Left hindlimb (tissue), 1 donor: ENCODE results near the gene SEPTIN3.
"Not testable (repeated sequence)": the region's sequence is repeated elsewhere in the genome, so short reads cannot be mapped to it uniquely, and the experiment has no call there.

Source experiments
- DNase-seq: peaks from one replicate; pipeline ENCODE4 v3.0.0-alpha.2; 2018

Gene SEPTIN3

DNA sequence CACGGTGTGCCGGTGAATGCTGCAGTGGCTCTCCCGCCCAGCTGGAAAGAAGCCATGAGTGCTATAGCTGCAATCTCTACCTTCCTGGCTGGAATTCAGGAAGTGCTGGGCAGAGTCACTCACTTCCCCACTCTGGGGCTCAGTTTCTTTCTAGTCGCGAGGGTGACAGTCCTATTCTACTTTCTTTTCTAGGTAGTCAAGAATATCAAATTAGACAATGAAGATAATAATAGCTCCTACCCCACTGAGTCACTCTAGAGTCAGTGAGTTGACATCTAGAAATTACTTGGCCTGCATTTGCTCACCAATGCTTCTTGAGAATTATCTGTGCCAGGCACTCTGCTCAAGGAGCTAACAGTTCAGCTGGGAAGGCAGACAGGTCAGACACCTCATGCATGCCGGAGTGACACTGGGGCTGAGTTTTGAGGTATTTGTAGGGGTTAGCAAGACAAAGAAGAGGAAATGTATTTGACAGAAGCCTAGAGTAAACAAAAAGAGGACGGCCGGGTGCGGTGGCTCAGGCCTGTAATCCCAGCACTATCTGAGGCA lies 25.5 kb upstream of the SEPTIN3 start:
- DNase-seq: no peak

DNA sequence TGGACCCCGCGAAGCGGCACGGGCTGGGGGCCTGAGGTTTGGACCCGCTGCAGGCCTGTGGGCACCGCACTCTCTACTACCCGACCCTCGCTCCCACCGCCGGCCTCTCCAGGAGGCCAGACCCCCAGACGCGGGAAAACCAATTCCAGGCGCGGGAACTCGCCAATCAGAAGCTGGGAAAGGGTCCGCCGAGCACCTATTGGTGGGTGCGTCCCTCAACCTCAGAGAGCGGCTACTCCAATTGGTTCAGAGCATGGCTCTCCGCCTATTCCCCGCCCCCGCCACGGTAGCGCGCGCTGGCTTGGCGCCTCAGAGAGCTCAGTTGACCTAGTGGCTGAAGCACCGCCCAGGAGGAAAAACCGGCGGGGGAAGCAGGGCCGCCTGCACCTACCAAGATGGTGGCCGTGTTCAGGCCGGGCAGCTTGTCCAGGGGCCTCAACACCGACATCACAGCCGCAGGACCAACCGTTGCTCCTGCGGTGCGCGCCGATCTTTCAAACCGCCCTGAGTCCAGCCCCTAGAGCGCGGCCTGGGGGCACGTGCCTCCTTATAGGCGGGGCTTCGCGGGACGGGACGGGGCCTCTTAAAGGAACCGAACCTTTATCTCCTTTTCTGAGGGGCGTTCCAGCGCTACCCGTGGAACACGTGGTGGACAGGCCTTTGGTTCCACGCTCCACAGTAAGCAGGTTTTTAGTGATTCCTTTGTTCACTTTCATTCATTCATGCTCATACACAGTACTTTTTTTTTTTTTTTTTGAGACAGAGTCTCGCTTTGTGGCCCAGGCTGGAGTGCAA lies 22.4 kb upstream of the SEPTIN3 start, which contains the start of gene CENPM:
CENPM (minus strand) TSS at position 524 of the 795 bp plus-strand sequence; CDS start at position 448, 76 bp downstream.
- peak; percentile 97 for DNase-seq

DNA sequence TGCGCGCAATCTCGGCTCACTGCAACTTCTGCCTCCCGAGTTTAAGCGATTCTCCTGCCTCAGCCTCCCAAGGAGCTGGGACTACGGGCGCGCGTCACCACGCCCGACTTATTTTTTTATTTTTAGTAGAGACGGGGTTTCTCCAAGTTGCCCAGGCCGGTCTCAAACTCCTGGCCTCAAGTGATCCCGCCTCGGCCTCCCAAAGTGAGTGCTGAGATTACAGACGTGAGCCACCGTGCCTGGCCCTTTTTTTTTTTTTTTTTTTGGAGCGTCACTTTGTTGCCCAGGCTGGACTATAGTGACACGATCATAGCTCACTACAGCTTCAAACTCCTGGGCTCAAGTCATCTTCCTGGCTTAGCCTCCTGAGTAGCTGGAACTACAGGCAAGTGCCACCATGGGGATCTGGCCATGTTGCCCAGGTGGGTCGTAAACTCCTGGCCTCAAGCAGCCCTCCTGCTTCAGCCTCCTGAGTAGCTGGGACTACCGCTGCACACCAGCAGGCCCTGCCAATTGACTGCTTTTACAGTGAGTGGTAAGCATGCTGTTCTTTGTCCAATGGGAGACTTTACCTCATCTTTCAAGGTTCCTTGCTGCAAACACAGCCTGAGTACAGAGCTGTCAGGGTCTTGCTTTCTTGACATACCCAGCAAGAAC lies 21.7 kb upstream of the SEPTIN3 start:
- DNase-seq: no peak

DNA sequence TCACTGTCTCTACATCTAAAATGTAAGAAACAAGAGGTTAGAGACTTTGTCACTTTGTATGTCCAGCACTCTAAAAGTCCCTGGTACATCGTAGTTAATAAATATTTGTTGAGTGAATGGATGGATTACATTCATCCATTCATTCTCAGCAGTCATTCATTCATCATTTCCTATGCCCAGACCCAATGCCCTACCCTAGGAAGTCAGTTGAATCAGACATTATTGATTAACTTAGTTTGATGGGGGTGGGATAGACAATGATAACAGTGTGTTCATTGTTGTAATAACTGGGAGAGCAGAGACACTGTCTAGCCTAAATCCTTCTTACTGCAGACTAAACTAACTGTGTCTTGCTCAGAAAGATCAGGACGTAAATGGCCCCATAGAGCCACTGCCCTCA lies 21.1 kb upstream of the SEPTIN3 start:
- DNase-seq: no peak

DNA sequence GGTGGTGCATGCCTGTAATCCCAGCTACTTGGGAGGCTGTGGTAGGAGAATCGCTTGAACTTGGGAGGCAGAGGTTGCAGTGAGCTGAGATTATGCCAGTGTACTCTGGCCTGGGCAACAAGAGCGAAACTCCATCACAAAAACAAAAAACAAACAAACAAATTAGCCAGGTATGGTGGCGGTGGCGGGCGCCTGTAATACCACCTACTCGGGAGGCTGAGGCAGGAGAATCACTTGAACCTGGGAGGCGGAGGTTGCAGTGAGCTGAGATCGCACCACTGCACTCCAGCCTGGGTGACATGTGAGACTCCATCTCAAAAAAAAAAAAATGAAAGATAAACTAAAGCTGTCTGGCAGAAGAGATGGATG lies 20.3 kb upstream of the SEPTIN3 start:
- not testable (repeated sequence) for DNase-seq

DNA sequence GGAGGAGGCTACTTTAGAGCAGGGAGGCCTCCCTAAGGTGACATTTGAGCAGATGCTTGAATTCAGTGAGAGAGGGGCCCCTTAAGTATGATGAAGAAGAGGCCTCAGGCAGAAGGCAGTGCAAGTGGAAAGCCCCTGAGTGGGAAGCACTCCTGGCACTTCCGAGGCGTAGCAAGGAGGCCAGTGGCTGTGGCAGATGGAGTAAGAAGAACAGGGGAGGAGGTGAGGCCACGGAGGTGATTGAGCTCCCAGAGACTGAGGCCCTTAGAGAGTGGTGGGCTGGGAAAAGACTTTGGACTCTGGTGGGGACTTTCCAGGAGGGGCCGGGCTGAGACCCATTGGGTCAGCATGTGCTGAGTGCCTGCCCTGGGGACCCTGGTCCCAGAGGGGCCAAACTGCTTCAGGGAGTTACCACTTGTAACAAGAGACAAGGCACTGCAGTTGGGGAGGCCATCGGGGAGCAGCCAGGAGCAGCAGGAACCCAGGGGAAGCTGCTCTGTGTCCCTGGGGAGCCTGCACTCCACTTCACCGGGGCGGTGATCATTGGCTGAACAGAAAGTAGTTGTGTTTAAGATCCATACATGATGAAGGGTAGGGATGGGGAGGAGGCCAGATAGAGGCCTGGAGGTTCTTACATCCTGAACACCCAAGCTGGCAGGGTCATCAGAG lies 19.8 kb upstream of the SEPTIN3 start:
- DNase-seq: no peak

DNA sequence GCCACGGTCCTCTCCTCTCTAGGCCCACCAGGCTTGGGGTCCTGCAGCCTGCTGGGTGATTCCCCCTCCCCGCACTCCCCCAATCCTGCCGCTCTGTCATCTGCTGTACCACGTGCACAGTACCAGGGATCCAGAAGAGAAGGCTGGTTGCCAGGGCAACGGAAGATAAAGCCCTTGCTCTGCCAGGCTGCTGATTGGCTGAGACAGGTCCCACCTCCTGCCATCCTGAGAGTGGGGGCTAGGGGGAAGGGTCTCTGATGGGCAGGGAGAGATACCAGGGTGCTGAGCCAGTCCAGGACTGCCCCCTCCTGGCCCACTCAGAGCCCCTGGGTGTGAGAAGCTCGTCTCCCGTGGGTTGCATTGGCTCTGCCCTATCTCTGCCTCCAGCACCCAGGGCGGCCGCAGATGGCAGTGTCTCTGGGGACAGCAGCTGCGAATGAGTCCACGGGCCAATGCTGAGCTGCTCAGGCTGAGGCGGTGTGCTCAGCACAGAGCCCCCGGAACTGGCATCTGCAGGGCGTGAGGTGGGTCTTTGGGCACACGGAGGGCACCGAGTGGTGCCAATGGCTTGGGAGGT lies 17.3 kb upstream of the SEPTIN3 start, which contains the start of gene SMIM45:
SMIM45 (plus strand) TSS at position 253 of the 577 bp plus-strand sequence.
- no peak for DNase-seq

DNA sequence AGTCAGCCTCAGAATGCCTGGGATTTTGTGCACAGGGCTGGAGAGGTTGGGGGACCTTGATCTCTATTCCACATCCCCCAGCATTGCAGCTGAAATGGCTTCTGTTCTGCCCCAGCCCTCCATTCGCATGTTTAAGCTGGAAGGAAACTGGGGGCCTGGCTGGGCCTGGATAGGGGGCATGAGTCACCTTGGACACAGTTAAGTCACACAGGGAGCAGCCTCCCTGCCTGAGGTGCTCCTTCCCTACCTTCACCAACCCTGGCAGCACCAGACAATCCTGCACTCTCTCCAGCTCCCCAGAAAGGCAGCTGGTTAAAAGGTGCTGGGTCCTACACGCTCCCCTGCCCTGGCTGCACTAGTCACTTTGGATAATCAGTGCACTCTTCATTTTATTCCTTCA lies 16.5 kb upstream of the SEPTIN3 start:
- DNase-seq: no peak

DNA sequence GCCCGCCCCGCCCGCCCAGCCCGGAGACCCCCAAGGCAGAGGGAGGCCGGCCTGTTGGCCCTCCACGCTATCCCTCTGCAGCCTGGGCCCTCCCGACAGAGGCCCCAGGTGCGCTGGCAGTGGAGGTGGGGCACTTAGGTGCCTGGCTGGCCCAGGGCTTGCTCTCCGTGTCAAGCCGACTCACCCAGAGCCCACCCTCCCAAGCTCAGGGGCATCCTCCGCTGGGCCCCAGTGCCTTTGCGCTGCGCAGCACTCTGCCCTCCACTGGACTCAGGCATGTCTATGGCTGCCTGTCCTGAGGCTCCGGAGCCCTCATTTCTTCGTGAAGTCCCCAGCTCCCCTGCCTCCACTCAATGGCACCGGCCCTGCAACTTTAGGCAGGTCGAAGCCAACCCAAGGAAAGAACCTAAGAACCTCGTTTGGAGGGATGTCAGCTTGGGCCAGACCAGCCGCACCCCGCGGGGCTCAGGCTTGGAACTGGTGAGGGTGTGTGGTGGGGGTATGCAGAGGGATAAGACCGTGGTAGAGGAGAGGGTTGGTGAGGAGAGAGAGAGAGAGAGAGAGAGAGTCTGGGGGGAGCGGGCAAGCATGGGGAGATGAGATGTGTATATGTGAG lies 11.2 kb upstream of the SEPTIN3 start:
- DNase-seq: no peak

DNA sequence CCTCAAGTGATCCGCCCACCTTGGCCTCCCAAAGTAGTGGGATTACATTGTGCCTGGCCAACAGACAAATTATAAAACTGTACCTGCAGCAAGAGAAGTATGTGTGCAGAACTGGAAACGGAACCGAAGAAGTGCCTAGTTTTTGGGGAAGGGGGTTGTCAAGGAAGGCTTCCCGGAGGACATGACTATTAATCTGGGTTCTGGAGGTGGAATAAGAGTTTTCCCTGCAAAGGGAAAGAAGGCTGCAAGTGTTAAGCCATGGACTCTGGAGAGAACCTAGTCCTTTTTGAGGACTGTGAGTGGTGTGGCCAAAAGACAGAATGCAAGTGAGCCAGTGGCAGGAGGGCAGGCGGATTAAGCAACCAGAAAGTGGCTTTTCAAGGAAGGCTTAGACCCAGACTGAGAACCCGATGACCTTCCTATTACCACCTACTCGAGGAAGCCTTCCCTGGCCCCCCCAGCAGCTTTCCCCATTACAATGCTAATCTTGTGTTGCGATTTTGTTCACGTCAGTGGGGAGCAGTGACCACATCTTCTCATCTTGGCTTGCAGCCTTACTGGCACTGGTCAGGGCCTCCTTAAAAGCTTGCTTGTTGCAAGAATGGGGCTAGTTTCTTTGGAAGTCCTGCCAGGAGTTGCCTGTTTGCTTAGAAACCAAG lies 5.7 kb upstream of the SEPTIN3 start:
- DNase-seq: no peak

DNA sequence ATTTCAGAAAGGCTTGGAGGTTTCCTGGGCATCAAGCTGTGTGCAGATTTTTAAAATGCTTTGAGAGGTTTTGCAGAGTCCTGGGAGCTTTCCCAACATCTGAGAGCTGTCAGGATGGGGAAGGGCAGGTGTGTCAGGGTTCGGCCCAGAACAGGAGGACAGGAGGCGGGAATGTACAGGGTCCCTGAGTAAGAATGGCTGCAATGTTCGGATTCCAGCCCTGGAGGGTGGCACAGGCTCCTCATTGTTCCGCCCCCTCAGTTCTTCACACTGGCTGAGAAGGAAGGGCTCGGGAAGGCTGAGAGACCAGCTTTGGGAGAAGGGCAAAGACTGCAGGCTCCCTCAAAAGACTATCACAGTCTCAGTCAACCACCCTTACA lies 5.1 kb upstream of the SEPTIN3 start:
- DNase-seq: no peak

DNA sequence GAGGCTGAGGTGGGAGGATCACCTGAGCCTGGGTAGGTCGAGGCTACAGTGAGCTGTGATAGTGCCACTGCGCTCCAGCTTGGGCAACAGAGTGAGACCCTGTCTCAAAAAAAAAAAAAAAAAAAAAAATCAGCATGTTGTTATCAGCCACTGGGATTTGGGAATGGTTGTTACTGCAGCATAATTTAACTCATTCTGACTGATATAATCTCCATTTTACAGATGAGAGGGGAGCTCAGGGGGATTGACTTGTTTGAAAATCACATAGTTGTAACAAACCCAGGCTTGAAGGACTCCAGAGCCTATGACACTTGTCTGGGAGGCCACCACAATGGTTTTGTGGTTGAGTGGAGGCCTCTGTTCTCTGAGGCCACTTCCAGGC lies 3.0 kb upstream of the SEPTIN3 start:
- no peak for DNase-seq

DNA sequence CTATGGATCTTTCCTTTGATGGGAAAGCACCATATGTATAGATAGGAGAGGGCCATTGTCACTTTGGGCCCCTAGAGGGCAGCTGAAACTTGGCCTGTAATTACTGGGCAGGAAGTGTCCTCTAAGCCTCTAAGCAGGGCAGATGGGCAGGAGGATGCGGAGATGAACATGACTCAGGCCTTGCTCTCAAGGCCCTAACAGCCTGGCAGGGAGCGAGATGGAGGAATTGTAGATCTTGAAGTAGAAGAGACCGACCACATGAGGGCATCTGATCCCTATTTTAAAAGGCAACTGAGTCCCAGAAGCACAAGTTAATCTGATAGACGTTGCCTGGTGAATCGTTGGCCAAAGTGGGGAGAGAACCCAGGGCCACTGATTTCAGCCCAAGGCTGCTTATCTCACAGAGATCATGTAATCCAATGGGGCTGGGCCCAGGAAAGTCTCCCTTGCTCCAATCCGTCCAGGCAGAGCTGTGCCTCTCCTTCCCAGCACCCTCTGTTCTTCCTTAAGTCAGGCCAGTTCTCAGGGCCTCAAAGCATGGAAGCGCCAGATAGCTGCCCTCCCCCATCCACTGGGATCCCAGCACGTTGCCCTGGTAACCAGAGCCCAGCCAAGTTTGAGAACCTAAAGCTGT lies 2.5 kb upstream of the SEPTIN3 start:
- no peak for DNase-seq

DNA sequence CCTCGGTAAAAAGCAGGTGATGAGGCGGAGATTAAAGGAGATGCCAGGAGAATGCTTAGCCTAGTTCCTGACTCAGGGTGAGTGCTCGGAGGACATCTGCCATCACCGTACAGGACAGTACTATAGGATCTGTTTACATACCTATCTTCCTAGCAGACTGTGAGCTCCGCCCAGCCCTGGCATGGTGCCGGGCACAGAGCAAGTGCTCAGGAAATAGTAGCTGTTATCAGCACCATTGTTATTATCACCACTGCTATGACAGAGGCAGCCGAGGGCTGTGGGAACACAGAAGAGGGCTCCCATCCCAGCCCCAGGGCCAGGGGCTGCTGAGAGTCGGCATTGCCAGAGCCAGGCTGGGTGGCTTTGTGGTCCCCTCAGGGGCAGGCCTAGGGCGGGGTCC lies 642 bp upstream of the SEPTIN3 start:
- DNase-seq: no peak

DNA sequence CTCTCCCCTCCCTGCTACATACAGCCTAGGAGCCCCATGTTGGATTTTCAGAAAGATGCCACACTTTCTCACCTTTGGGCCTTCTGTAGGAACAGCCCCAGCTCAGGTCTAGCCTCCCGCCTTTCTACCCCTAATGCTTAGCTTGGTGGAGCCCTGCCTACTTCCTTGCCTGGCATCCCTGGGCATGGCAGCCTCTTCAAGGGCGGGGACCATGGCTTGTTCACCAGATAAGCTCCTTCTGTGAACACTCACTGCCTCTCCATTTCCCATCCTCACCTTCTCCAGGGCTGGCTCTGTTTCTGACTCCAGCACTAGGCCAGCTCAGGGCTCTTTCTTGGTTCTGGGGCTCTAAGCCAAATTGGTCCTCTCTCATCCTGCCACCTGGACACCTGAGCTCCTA lies 1.4 kb downstream of the SEPTIN3 start:
- DNase-seq: no peak

DNA sequence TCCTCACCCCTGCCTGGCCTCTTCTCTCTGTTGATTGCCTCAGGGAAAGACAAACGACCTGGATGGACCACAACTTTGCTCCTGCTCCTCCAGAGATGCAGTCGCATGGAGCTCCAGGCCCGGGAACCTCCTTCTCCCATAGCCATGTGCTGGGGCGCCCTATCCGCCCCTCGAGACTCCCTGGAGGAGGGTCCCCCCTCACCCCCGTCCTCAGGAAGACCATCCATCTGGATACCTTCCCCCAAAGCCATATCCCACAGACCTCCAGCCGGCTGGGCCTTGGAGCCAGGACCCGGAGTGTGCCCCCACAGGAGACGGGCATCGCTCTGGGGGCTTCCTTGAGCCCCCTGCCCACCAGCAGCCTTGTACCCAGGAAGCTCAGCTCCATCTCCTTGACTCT lies 2.2 kb downstream of the SEPTIN3 start:
- no peak for DNase-seq

DNA sequence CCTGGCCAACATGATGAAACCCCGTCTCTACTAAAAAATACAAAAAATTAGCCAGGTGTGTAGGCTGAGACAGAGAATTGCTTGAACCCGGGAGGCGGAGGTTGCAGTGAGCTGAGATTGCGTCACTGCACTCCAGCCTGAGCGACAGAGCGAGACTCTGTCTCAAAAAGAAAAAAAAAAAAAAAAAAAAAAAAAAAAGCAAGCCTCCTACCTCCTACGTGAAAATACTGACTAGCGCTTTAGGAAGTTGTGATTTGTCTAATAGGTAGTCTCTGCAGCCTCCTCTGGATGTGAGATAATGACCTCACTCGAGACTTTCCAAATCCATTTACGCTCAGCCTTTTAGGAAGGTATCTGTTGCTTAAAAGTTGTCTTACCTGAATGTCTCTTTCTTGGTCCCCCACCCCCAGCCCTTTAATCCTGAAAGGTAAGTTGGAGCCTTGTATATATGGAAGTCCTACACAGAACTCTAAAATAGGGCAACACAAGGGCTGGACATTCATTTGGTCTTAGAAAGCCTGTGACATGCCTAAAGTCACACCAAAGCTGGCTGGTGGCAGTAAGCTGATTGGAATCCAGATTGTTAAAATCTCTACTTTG lies 5.5 kb downstream of the SEPTIN3 start:
- DNase-seq: no peak

DNA sequence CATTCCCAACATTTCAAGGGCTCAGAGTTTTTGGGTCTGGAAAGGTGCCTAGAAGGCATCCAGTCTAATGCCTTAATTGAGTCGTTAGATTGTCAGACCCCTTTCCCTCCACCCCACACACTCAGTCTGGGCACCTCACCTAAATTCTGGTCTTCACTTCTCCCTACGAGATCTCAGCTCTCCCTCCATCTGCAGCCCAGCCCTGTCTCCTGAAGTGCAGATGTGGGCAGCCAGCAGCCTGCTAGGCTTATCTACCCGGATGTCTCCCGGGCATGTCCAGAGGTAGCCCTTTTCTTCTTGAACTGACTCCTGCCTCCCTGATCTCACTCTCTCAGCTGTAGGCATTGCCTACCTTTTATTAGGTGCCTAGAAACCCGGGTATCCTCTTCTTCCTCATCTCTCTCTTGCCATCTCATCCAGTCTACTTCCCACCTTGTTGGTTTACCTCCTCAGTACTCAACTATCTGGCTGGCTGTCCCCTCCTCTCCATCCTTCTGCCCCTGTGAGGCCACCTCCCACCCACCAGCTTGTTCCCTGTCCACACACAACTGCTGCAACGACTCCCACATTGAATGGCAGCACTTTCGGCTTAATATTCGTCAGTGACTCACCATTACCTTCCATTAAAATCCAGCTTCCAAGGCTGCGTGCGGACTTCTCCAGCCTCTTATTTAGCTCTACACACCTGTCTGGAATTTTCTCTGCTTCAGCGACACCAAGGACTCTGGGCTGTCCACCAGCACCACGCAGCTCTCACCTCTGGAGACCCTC lies 6.2 kb downstream of the SEPTIN3 start:
- DNase-seq: no peak

DNA sequence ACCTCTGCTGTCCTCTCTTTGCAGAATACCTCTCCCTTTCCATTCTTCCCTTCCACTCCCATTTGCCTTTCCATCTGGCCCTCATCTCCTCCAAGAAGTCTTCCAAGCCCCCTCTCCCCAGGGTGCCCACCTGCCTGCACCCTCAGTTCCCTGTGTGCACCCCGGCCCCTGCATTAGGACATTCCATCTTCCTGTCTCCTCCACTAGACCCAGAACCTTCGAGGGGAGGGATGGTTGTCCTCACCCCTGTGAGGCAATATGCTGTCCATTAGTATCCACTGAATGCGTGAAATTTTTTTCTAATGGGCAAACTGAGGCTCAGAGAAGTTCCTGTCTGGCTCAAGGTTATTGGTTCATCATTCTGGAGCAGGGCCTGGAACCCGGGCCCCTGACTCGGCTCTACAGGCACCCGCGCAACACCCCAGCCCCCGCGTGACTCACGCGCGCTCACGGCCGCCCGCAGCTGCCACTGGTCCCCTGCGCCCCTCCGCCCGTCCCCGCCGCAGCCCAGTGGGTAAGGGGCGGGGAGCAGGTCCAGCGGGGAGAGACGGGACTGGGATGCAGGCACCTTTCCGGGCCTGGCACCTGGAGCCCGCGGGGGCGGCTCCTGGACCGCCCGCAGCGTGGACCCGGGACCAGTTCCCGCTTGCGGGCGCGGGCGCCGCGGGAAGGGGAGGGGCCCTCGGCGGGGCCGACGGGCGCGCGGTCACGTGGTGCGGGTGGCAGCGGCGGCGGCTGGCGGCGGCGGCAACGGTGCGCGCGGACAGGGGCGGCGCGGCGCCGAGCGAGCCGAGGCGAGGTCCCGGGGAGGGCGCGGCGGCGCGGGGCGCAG lies 7.0 kb downstream of the SEPTIN3 start:
- DNase-seq: no peak
